WERI-Rb-1 (cell line): ENCODE measurements around the gene WDR27.

Source experiments
- DNase-seq: peaks from one replicate; pipeline ENCODE4 v3.0.0-alpha.2; 2020
- H3K27ac ChIP-seq: fragments of 250-450 bp; sonication (Bioruptor Pico); 2 replicates; pipeline ENCODE4 v1.5.1; 2020; ENCODE audit warnings: mild to moderate bottlenecking, moderate library complexity
- H3K27me3 ChIP-seq: fragments of 250-450 bp; sonication (Bioruptor Pico); 2 replicates; pipeline ENCODE4 v1.5.1; 2021; ENCODE audit warnings: mild to moderate bottlenecking, low read depth, moderate library complexity; ENCODE audit not compliant: insufficient read depth, severe bottlenecking
- H3K36me3 ChIP-seq: fragments of 250-450 bp; sonication (Bioruptor Pico); 2 replicates; pipeline ENCODE4 v1.5.1; 2020; ENCODE audit warnings: mild to moderate bottlenecking, moderate library complexity
- H3K4me3 ChIP-seq: 2 replicates; pipeline ENCODE4 v1.5.1; 2011; ENCODE audit warnings: low read depth, mild to moderate bottlenecking, control low read depth, low read length
- H3K9me3 ChIP-seq: fragments of 250-450 bp; sonication (Bioruptor Pico); 2 replicates; pipeline ENCODE4 v1.5.1; 2021; ENCODE audit warnings: mild to moderate bottlenecking, moderate library complexity; ENCODE audit not compliant: severe bottlenecking
- TF ChIP-seq, protein P1 (sequence below): IDR thresholded peaks from 2 replicates; pipeline ENCODE4 v1.5.1; 2011; ENCODE audit warnings: low read depth, mild to moderate bottlenecking, control low read depth, inconsistent platforms, low read length

Gene WDR27

DNA sequence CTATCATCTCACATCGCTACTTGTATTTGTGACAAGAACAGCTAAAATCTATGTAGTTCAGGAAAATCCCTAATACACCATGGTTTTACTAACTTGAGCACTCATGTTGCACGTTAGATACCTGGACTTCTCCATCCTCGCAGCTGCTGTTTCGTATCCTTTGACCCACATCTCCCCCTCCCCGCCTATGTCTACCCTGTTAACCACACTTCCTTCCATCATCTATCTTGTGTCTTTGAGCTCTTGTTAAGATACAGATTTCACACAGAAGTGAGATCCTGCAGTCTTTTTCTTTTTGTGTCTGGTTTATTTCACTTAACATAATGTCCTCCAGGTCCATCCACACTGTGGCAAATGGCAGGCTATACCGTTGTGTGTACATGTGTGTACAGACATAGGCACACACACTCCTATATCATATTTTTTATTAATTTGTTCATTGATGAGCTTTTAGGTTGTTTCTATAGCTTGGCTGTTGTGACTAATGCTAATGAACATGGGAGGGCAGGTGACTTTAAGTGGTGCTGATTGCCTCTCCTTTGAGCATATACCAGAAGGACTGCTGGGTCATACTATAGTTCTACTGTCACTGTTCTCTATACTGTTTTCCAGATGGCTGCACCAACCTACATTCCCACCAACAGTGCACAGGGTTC, 117.8 kb downstream of the WDR27 start:
- Histone ChIP-seq H3K27ac (no peak overlapping the region), H3K9me3 (no peaks in the 10 kb centered on the region), H3K27me3 (no peaks in the 10 kb centered on the region), H3K36me3 (no peaks in the 10 kb centered on the region), H3K4me3 (no peak overlapping the region)
- no peak for DNase-seq
- TF ChIP-seq, protein P1, sequence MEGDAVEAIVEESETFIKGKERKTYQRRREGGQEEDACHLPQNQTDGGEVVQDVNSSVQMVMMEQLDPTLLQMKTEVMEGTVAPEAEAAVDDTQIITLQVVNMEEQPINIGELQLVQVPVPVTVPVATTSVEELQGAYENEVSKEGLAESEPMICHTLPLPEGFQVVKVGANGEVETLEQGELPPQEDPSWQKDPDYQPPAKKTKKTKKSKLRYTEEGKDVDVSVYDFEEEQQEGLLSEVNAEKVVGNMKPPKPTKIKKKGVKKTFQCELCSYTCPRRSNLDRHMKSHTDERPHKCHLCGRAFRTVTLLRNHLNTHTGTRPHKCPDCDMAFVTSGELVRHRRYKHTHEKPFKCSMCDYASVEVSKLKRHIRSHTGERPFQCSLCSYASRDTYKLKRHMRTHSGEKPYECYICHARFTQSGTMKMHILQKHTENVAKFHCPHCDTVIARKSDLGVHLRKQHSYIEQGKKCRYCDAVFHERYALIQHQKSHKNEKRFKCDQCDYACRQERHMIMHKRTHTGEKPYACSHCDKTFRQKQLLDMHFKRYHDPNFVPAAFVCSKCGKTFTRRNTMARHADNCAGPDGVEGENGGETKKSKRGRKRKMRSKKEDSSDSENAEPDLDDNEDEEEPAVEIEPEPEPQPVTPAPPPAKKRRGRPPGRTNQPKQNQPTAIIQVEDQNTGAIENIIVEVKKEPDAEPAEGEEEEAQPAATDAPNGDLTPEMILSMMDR = no peak

DNA sequence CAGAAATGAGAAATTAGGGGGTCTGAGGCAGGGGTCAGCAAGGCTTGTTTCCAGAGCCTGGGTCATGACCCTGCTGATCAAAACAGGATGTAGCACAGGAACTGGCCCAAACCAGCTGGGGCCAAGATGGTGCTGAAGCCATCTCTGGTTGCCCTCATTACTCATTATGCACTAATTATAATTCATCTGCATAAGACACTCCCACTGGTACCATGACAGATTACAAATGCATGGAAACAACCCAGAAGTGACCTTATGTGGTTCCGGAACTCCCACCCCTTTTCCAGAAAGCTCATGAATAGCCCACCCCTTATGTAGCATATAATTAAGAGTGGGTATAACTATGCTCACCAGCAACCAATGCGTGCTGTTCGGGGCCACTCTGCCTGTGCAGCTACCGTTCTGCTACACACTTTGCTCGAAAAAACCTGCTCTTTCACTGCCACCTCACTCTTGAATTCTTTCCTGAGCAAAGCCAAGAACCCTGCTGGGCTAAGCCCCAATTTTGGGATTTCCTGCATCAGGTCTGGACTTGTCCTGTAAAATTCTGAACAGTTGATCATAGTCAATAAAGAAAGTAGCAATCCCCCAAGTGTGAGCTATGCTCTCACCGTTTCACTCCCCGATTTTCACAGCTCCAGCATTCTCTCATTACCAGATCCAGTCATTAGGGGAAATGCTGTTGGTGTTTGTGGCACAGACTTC, 122.3 kb downstream of the WDR27 start:
- no peak for DNase-seq
- H3K9me3 ChIP-seq = no peaks in the 10 kb centered on the region
- H3K36me3 ChIP-seq = no peaks in the 10 kb centered on the region; the same call in 1 of the 2 replicates
- H3K27ac ChIP-seq = no peak overlapping the region
- TF ChIP-seq, protein P1 = no peak
- H3K27me3 ChIP-seq = no peaks in the 10 kb centered on the region
- no peak overlapping the region for H3K4me3 ChIP-seq

- Histone ChIP-seq H3K9me3 (no peaks in the 10 kb centered on the region), H3K27me3 (no peaks in the 10 kb centered on the region), H3K27ac (no peak overlapping the region), H3K4me3 (no peak overlapping the region), H3K36me3 (no peaks in the 10 kb centered on the region; the same call in 1 of the 2 replicates)
- TF ChIP-seq, protein P1 = no peak
- no peak for DNase-seq
Observed at GRCh38 chr6:169577974-169578373, 123.9 kb downstream of the WDR27 start.

DNA sequence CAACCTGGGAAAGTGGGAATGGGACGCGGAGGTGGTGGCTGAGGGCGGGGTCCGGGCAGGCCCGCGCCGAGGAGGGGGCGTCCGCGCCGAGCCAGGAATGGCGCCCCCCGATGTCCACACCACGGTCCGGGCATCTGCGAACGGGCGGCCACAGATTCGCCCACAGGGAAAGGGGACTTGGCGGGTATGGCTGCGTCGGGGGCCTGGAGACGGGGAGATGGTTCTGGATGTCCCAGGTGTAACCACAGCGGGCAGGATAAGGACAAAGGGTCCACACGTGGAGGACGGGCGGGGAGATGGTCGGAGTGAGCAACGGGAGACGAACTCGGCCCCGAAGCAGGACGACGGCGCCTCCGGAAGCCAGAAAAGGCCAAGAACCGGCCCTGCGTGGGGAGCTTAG, 124.6 kb downstream of the WDR27 start:
- DNase-seq = no peak
- H3K27me3 ChIP-seq = no peaks in the 10 kb centered on the region
- no peak overlapping the region for H3K27ac ChIP-seq
- TF ChIP-seq, protein P1 = no peak
- no peak overlapping the region for H3K4me3 ChIP-seq
- H3K9me3 ChIP-seq = no peaks in the 10 kb centered on the region
- no peaks in the 10 kb centered on the region; the same call in 1 of the 2 replicates for H3K36me3 ChIP-seq

DNA sequence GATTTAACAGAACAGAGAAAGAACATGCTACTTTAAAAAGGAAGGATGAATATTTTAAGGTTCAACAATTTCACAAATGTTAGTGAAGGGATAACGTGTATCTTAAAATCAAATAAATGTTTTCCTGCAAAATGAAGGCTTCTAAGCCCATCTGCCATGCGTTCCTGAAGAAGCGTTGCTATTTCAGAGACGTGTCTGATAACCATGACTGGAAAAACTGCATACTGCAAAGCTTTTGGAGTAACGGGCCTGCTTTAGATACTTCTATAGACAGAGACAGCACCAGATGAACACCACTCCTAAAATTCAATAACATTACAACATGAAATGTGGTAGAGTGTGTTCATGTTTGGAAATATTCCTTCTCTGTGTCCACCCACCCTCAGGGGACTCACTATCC, 126.0 kb downstream of the WDR27 start:
- Histone ChIP-seq H3K4me3 (no peak overlapping the region), H3K27ac (no peak overlapping the region), H3K9me3 (no peaks in the 10 kb centered on the region), H3K27me3 (no peaks in the 10 kb centered on the region), H3K36me3 (no peaks in the 10 kb centered on the region; the same call in 1 of the 2 replicates)
- TF ChIP-seq, protein P1 = no peak
- DNase-seq = no peak
